WTC11 (cell line): ENCODE measurements around the gene ZNRF3. TPM values are rescaled to one million over a fixed set of nuclear protein-coding genes. Genes with fewer than 3 reads are reported as not detected.
A peak's percentile ranks its signal among the peaks of the same experiment; 100 is the strongest.

ENCODE experiments used
- ATAC-seq: fragments of 200-7000 bp; cut with Tn5 transposase; 2 replicates; pipeline ENCODE4 v1.10.0; 2021; ENCODE audit warnings: mild to moderate bottlenecking, moderate library complexity
- CTCF ChIA-PET: fragments of 300-600 bp; sonication (Branson Sonifier 250); formaldehyde crosslinking; loops from one replicate; lab custom pipeline; 2021; ENCODE audit warnings: antibody characterized with exemption; lab: Charles Lee
- POLR2A ChIA-PET: fragments of 350-600 bp; sonication (Branson Sonifier 250); formaldehyde crosslinking; loops from one replicate; lab custom pipeline; 2021; ENCODE audit warnings: antibody characterized with exemption; lab: Charles Lee
- DNase-seq: peaks from one replicate; pipeline ENCODE4 v3.0.0; 2021; ENCODE audit warnings: low spot score
- H3K27ac Mint-ChIP-seq: 2 replicates; pipeline ENCODE4 v1.8.0; 2021; ENCODE audit warnings: mixed read lengths
- H3K27me3 Mint-ChIP-seq: 2 replicates; pipeline ENCODE4 v1.8.0; 2021; ENCODE audit warnings: low read depth, mild to moderate bottlenecking, moderate library complexity, mixed read lengths
- H3K36me3 Mint-ChIP-seq: 2 replicates; pipeline ENCODE4 v1.8.0; 2021; ENCODE audit warnings: mixed read lengths
- H3K4me1 Mint-ChIP-seq: 2 replicates; pipeline ENCODE4 v1.8.0; 2022; ENCODE audit warnings: mixed read lengths
- H3K4me3 Mint-ChIP-seq: 2 replicates; pipeline ENCODE4 v1.8.0; 2021; ENCODE audit warnings: mild to moderate bottlenecking, moderate library complexity, mixed read lengths
- H3K9me3 Mint-ChIP-seq: 2 replicates; pipeline ENCODE4 v1.8.0; 2021; ENCODE audit warnings: mixed read lengths
- AR ChIP-seq: fragments of 250-450 bp; sonication (Bioruptor Pico); IDR thresholded peaks from 2 replicates; pipeline ENCODE4 v1.9.0; 2021; ENCODE audit warnings: mild to moderate bottlenecking
- CDX4 ChIP-seq: fragments of 250-450 bp; sonication (Bioruptor Pico); IDR thresholded peaks from 2 replicates; pipeline ENCODE4 v1.9.0; 2021; ENCODE audit warnings: moderate library complexity, mild to moderate bottlenecking, inconsistent platforms, borderline replicate concordance
- EMX1 ChIP-seq: fragments of 250-450 bp; sonication (Bioruptor Pico); IDR thresholded peaks from 2 replicates; pipeline ENCODE4 v1.8.0; 2021; ENCODE audit warnings: mild to moderate bottlenecking
- GABPB1 ChIP-seq: sonication (generic); formaldehyde crosslinking; IDR thresholded peaks from 2 replicates; pipeline ENCODE4 v1.8.1; 2023; ENCODE audit warnings: mild to moderate bottlenecking, missing genetic modification reagents
- GTF2I ChIP-seq: fragments of 250-450 bp; sonication (Bioruptor Pico); conservative IDR thresholded peaks from 2 replicates; pipeline ENCODE4 v1.4.0; 2021; ENCODE audit warnings: mild to moderate bottlenecking
- KAT7 ChIP-seq: sonication (generic); formaldehyde crosslinking; IDR thresholded peaks from 2 replicates; pipeline ENCODE4 v1.8.1; 2023; ENCODE audit warnings: missing genetic modification reagents, mild to moderate bottlenecking, borderline replicate concordance
- MXD4 ChIP-seq: fragments of 250-450 bp; sonication (Bioruptor Pico); IDR thresholded peaks from 2 replicates; pipeline ENCODE4 v1.8.0; 2021; ENCODE audit warnings: mild to moderate bottlenecking, moderate library complexity, borderline replicate concordance
- MYBL2 ChIP-seq: sonication (generic); formaldehyde crosslinking; IDR thresholded peaks from 2 replicates; pipeline ENCODE4 v1.8.1; 2023; ENCODE audit warnings: mild to moderate bottlenecking, moderate library complexity, missing genetic modification reagents
- PRRX2 ChIP-seq: fragments of 250-450 bp; sonication (Bioruptor Pico); IDR thresholded peaks from 2 replicates; pipeline ENCODE4 v1.8.0; 2021; ENCODE audit warnings: mild to moderate bottlenecking
- RORB ChIP-seq: fragments of 250-450 bp; sonication (Bioruptor Pico); IDR thresholded peaks from 2 replicates; pipeline ENCODE4 v1.9.0; 2021; ENCODE audit warnings: mild to moderate bottlenecking
- ZNF232 ChIP-seq: sonication (generic); formaldehyde crosslinking; IDR thresholded peaks from 2 replicates; pipeline ENCODE4 v1.8.0; 2022; ENCODE audit warnings: mild to moderate bottlenecking, missing genetic modification reagents
- ZNF317 ChIP-seq: sonication (generic); formaldehyde crosslinking; IDR thresholded peaks from 2 replicates; pipeline ENCODE4 v1.8.1; 2023; ENCODE audit warnings: low read depth, mild to moderate bottlenecking, moderate library complexity, missing genetic modification reagents, borderline replicate concordance
- ZNF671 ChIP-seq: fragments of 250-450 bp; sonication (Bioruptor Pico); IDR thresholded peaks from 2 replicates; pipeline ENCODE4 v1.8.0; 2021; ENCODE audit warnings: mild to moderate bottlenecking
- total RNA-seq: library from RNA; stranded (reverse); gene quantifications from 3 replicates; pipeline ENCODE4 v1.2.3, GENCODE V29; 2021
- TF ChIP-seq, protein P1 (sequence below): fragments of 250-450 bp; sonication (Bioruptor Pico); IDR thresholded peaks from 2 replicates; pipeline ENCODE4 v1.9.0; 2021; ENCODE audit warnings: mild to moderate bottlenecking
- TF ChIP-seq, protein P2 (sequence below): fragments of 250-450 bp; sonication (Bioruptor Pico); IDR thresholded peaks from 2 replicates; pipeline ENCODE4 v1.8.0; 2021; ENCODE audit warnings: mild to moderate bottlenecking
- TF ChIP-seq, protein P3 (sequence below): sonication (generic); formaldehyde crosslinking; IDR thresholded peaks from 2 replicates; pipeline ENCODE4 v1.8.1; 2022; ENCODE audit warnings: low read depth, missing genetic modification reagents, borderline replicate concordance
- TF ChIP-seq, protein P4 (sequence below): sonication (generic); formaldehyde crosslinking; IDR thresholded peaks from 2 replicates; pipeline ENCODE4 v1.8.0; 2022; ENCODE audit warnings: mild to moderate bottlenecking, missing genetic modification reagents

The ZNRF3 gene
- total RNA-seq, 1 experiment from 2014 or later: 25.4 TPM

- no peak overlapping the region for H3K4me3 Mint-ChIP-seq
- POLR2A ChIA-PET: interaction anchor here (0.8 kb wide), 1 partner anchor 11 kb away, joined by 3 read pairs; no protein-coding TSS in a partner anchor
- no peaks in the 10 kb centered on the region for H3K27me3 Mint-ChIP-seq
- CTCF ChIA-PET: interaction anchor here (0.6 to 3.0 kb wide), 2 partner anchors 85 to 98 kb away, joined by 4 to 11 read pairs; no protein-coding TSS in a partner anchor
- TF ChIP-seq PRRX2 (CRISPR knock-in tag) (no peak), ZNF317 (CRISPR knock-in tag) (no peak), AR (no peak)
- TF ChIP-seq, protein P1, sequence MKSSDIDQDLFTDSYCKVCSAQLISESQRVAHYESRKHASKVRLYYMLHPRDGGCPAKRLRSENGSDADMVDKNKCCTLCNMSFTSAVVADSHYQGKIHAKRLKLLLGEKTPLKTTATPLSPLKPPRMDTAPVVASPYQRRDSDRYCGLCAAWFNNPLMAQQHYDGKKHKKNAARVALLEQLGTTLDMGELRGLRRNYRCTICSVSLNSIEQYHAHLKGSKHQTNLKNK (CRISPR knock-in tag): no peak
- no peaks in the 10 kb centered on the region for H3K36me3 Mint-ChIP-seq
- DNase-seq (no peak), ATAC-seq (no peak)
- H3K9me3 Mint-ChIP-seq: no peaks in the 10 kb centered on the region
- H3K4me1 Mint-ChIP-seq: peaks cover 56% of the 10 kb centered on the region
- peak overlapping the region; percentile 77; the same call in 1 of the 2 replicates for H3K27ac Mint-ChIP-seq
These were observed 70.0 kb downstream of the ZNRF3 start for GRCh38 chr22:28953403-28953802.

DNA sequence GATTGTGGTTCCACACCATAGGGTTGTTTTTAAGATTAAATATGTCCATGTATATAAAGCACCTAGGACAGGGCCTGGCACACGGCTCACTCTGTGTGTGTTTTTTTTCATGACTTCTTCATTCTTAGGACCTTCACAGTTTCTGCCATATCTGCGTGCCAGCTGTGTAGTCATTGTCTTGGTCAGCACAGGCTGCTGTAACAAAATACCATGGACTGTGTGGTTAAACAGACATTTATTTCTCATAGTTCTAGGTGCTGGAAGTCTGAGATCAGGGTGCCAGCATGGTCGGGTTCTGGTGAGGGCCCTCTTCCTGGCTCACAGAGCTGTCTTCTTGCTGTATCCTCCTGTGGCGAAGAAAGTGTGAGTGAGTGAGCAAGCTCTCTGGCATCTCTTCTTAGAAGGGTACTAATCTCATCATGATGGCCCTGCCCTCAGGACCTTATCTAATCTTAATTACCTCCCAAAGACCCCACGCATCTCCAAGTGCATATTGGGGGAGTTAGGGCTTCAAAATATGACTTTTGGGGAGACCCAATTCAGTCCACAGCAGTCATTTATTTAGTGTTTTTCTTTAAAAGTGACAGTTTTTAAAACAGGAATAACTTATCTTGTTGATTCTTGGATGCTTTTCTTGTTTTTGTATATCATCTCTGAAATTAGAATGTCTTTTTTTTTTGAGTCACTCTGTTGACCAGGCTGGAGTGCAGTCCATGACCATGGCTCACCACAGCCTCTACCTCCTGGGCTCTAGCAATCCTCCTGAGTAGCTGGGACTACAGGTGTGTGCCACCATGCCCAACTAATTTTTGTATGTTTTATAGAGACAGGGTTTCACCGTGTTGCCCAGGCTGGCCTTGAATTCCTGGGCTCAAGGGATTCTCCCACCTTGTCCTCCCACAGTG is 70.9 kb downstream of the ZNRF3 start:
- no peak for ATAC-seq
- Mint-ChIP-seq H3K36me3 (peaks cover under 1% of the 10 kb centered on the region), H3K27ac (no peak overlapping the region), H3K27me3 (no peaks in the 10 kb centered on the region), H3K9me3 (no peaks in the 10 kb centered on the region), H3K4me1 (peaks cover 56% of the 10 kb centered on the region), H3K4me3 (no peak overlapping the region)
- ChIA-PET CTCF (interaction anchor here (0.6 kb wide), 1 partner anchor 85 kb away, joined by 4 read pairs; no protein-coding TSS in a partner anchor), POLR2A (interaction anchor here (0.8 kb wide), 1 partner anchor 11 kb away, joined by 3 read pairs; no protein-coding TSS in a partner anchor)
- no peak for DNase-seq
- no peak for TF ChIP-seq CDX4 (CRISPR knock-in tag)
- no peak for TF ChIP-seq EMX1
- TF ChIP-seq, protein P2, sequence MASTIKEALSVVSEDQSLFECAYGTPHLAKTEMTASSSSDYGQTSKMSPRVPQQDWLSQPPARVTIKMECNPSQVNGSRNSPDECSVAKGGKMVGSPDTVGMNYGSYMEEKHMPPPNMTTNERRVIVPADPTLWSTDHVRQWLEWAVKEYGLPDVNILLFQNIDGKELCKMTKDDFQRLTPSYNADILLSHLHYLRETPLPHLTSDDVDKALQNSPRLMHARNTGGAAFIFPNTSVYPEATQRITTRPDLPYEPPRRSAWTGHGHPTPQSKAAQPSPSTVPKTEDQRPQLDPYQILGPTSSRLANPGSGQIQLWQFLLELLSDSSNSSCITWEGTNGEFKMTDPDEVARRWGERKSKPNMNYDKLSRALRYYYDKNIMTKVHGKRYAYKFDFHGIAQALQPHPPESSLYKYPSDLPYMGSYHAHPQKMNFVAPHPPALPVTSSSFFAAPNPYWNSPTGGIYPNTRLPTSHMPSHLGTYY (CRISPR knock-in tag): no peak
- TF ChIP-seq, protein P3, sequence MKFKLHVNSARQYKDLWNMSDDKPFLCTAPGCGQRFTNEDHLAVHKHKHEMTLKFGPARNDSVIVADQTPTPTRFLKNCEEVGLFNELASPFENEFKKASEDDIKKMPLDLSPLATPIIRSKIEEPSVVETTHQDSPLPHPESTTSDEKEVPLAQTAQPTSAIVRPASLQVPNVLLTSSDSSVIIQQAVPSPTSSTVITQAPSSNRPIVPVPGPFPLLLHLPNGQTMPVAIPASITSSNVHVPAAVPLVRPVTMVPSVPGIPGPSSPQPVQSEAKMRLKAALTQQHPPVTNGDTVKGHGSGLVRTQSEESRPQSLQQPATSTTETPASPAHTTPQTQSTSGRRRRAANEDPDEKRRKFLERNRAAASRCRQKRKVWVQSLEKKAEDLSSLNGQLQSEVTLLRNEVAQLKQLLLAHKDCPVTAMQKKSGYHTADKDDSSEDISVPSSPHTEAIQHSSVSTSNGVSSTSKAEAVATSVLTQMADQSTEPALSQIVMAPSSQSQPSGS (CRISPR knock-in tag): no peak
- TF ChIP-seq GABPB1 (CRISPR knock-in tag): no peak
- no peak for TF ChIP-seq ZNF232 (CRISPR knock-in tag)
- TF ChIP-seq MXD4 (CRISPR knock-in tag): no peak
- TF ChIP-seq ZNF671 (CRISPR knock-in tag): no peak
- TF ChIP-seq RORB (CRISPR knock-in tag): no peak
- TF ChIP-seq, protein P4, sequence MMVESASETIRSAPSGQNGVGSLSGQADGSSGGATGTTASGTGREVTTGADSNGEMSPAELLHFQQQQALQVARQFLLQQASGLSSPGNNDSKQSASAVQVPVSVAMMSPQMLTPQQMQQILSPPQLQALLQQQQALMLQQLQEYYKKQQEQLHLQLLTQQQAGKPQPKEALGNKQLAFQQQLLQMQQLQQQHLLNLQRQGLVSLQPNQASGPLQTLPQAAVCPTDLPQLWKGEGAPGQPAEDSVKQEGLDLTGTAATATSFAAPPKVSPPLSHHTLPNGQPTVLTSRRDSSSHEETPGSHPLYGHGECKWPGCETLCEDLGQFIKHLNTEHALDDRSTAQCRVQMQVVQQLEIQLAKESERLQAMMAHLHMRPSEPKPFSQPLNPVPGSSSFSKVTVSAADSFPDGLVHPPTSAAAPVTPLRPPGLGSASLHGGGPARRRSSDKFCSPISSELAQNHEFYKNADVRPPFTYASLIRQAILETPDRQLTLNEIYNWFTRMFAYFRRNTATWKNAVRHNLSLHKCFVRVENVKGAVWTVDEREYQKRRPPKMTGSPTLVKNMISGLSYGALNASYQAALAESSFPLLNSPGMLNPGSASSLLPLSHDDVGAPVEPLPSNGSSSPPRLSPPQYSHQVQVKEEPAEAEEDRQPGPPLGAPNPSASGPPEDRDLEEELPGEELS (CRISPR knock-in tag): no peak
- TF ChIP-seq GTF2I (CRISPR knock-in tag): no peak
- TF ChIP-seq MYBL2: no peak
- TF ChIP-seq KAT7: no peak
